Colonic mucosa (tissue), 4 donors: Measurements from ENCODE around the gene DNAJC11. TPM values are rescaled to one million over a fixed set of nuclear protein-coding genes. Genes with fewer than 3 reads are reported as not detected.

Experiments
- DNase-seq: peaks from one replicate; pipeline ENCODE4 v3.0.0-alpha.2; 2020
- H3K27ac ChIP-seq: fragments of 200-600 bp; one replicate; pipeline ENCODE4 v1.8.0; 2021
- H3K27me3 ChIP-seq: fragments of 200-600 bp; one replicate; pipeline ENCODE4 v1.8.0; 2021
- H3K36me3 ChIP-seq: fragments of 200-600 bp; one replicate; pipeline ENCODE4 v1.8.0; 2021
- H3K4me1 ChIP-seq: fragments of 200-600 bp; one replicate; pipeline ENCODE4 v1.8.0; 2021; ENCODE audit warnings: mild to moderate bottlenecking
- H3K4me3 ChIP-seq: fragments of 200-600 bp; one replicate; pipeline ENCODE4 v1.8.0; 2021
- H3K9ac ChIP-seq, 2 donors: one replicate each; pipeline ENCODE4 v1.7.0; 2013; ENCODE audit warnings: control low read depth in 2 of 2, low read depth in 2 of 2, low read length in 2 of 2
- H3K9me3 ChIP-seq: fragments of 200-600 bp; one replicate; pipeline ENCODE4 v1.8.0; 2021
- CTCF ChIP-seq: fragments of 200-600 bp; IDR thresholded peaks from one replicate; pipeline ENCODE4 v1.8.0; 2022; ENCODE audit warnings: antibody characterized with exemption, mild to moderate bottlenecking
- intact Hi-C: fragments of 100-400 bp; cut with DNase I; formaldehyde crosslinking; loops from one replicate; pipeline ENCODE4 v1.14.1; 2022
- total RNA-seq, 2 donors: library from RNA; stranded (reverse); fragmentation: NEBNext Ultra II Directional in 1 of 2; extraction: Animal tissue kit (Norgen Biotek cat#: 25700) in 1 of 2; gene quantifications; one replicate each; pipeline ENCODE4 v1.2.1, GENCODE V29; 2021
- donor health status: healthy.
- donor health status: DM: no; HTN: no; CAD: no.
- donor health status: DM: no; HTN: no; CAD: no.

DNAJC11 gene
- total RNA-seq, 2 donors from 2014 or later: 70.1 to 107 TPM

GRCh38 chr1:6592865-6593593 is 108.6 kb downstream of the DNAJC11 start:
- peaks cover 4% of the 10 kb centered on the region for H3K4me1 ChIP-seq
- H3K9ac ChIP-seq: no peak overlapping the region
- intact Hi-C loops: no loop called here
- H3K27ac ChIP-seq: no peak overlapping the region
- no peaks in the 10 kb centered on the region for H3K36me3 ChIP-seq
- H3K9me3 ChIP-seq: no peaks in the 10 kb centered on the region
- H3K4me3 ChIP-seq: no peak overlapping the region
- no peak for DNase-seq
- H3K27me3 ChIP-seq: no peaks in the 10 kb centered on the region
- no peak for TF ChIP-seq CTCF

- no peaks in the 10 kb centered on the region for H3K27me3 ChIP-seq
- H3K36me3 ChIP-seq: no peaks in the 10 kb centered on the region
- no peak for TF ChIP-seq CTCF
- peaks cover 4% of the 10 kb centered on the region for H3K4me1 ChIP-seq
- no peak overlapping the region for H3K9ac ChIP-seq
- DNase-seq: no peak
- H3K9me3 ChIP-seq: no peaks in the 10 kb centered on the region
- no peak overlapping the region for H3K4me3 ChIP-seq
- intact Hi-C loops: no loop called here
- H3K27ac ChIP-seq: no peak overlapping the region
These were observed 109.2 kb downstream of the DNAJC11 start for GRCh38 chr1:6592441-6592840.

- Histone ChIP-seq H3K4me1 (peaks cover 4% of the 10 kb centered on the region), H3K27ac (no peak overlapping the region), H3K4me3 (no peak overlapping the region), H3K9me3 (no peaks in the 10 kb centered on the region), H3K36me3 (no peaks in the 10 kb centered on the region), H3K27me3 (no peaks in the 10 kb centered on the region), H3K9ac (no peak overlapping the region)
- no peak for TF ChIP-seq CTCF
- intact Hi-C loops: no loop called here
- no peak for DNase-seq
These were observed 110.0 kb downstream of the DNAJC11 start for GRCh38 chr1:6591644-6592043.

GRCh38 chr1:6591222-6591621 is 110.4 kb downstream of the DNAJC11 start:
- Histone ChIP-seq H3K27ac (no peak overlapping the region), H3K4me1 (peaks cover 4% of the 10 kb centered on the region)
- TF ChIP-seq CTCF: no peak

GRCh38 chr1:6590046-6590445 is 111.6 kb downstream of the DNAJC11 start:
- intact Hi-C loops: no loop called here
- TF ChIP-seq CTCF: no peak
- H3K9ac ChIP-seq: no peak overlapping the region
- no peaks in the 10 kb centered on the region for H3K27me3 ChIP-seq
- no peaks in the 10 kb centered on the region for H3K9me3 ChIP-seq
- H3K4me3 ChIP-seq: no peak overlapping the region
- H3K4me1 ChIP-seq: peaks cover 3% of the 10 kb centered on the region
- no peak for DNase-seq
- no peaks in the 10 kb centered on the region for H3K36me3 ChIP-seq
- H3K27ac ChIP-seq: no peak overlapping the region

More at GRCh38 chr1:6591222-6591621, 110.4 kb downstream of the DNAJC11 start:
- Histone ChIP-seq H3K9me3 (no peaks in the 10 kb centered on the region), H3K36me3 (no peaks in the 10 kb centered on the region), H3K9ac (no peak overlapping the region), H3K27me3 (no peaks in the 10 kb centered on the region), H3K4me3 (no peak overlapping the region)
- intact Hi-C loops: no loop called here
- no peak for DNase-seq
